ENCODE measurements around the gene INSR.
"Not testable (repeated sequence)": the region's sequence is repeated elsewhere in the genome, so short reads cannot be mapped to it uniquely, and the experiment has no call there.

The INSR gene

DNA sequence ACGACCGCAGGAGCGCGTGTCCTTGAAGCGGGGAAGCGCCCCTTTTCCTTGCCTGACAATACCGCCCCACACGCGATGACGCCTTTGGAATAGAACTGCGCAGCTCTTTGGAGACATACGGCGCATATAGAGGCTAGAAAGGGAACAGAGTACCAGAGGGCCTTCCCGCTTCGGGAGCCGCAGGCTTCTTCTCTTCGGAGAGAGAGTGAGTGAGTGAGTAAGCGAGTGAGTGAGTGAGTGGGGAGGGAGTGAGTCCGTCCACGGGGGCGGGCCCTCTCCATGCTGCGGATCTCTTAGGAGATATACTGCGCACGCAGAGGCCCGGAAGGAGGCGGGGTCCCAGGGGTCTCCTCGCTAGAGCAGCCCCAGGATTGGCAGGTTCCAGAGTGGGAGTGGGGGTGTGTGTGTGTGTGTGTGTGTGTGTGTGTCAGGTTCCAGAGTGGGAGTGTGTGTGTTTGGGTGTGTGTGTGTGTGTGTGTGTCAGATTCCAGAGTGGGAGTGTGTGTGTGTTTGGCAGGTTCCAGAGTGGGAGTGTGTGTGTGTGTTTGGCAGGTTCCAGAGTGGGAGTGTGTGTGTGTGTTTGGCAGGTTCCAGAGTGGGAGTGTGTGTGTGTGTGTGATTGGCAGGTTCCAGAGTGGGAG is 97.0 kb downstream of the INSR start:
- peak; percentile 87 to 92 (median 88) for DNase-seq (ENCODE audit: low read depth in 2 of 3, low spot score in 1 of 3)

DNA sequence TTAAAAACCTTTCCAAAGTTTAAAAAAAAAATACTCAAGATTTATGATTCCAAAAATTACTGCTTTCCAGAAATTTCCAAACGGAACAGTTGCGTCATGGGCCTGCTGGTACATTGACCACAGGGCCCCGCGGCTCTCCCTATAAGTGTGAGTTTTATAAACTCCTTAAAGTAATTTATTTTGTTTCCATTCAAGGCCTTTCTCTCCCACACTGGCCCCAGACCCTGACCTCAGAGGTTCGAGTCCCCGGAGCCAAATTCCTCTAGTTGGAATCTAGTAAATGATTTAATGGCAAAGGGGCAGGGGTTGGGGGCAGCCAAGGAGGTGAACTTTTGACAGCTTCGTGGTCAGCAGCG is 97.5 kb downstream of the INSR start:
- no peak for DNase-seq (ENCODE audit: low read depth in 2 of 3, low spot score in 1 of 3)

DNA sequence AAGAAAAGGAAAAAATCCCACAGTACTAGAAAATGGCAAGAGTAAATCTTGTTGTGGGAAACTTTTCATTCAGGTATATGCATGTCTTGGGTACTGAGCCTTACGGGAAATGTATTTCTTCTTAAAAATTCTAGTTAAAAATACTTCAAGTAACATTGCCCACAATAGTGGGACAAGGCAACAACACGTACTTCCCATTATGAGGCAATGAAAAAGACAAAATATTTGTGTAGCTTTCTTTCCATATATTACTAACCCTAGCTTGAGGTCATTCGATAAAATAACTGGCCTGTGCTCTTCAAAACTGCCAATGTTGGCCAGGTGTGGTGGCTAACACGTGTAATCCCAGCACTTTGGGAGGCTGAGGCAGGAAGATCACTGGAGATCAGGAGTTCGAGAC is 99.2 kb downstream of the INSR start:
- no peak for DNase-seq (ENCODE audit: low read depth in 2 of 3, low spot score in 1 of 3)

DNA sequence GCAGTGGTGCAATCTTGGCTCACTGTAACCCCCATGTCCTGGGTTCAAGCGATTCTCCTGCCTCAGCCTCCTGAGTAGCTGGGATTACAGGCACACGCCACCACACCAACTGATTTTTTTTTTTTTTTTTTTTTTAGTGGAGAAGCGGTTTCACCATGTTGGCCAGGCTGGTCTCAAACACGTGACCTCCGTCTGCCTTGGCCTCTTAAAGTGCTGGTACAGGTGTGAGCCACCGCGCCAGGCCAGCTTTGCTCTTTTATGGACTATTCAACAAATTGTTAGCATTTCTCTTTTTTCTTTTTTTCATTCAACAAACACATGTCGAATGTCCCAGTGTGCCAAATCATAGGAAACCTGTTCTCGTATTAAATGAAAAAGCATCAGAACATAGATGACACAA is 99.6 kb downstream of the INSR start:
- no peak for DNase-seq (ENCODE audit: low read depth in 2 of 3, low spot score in 1 of 3)

DNA sequence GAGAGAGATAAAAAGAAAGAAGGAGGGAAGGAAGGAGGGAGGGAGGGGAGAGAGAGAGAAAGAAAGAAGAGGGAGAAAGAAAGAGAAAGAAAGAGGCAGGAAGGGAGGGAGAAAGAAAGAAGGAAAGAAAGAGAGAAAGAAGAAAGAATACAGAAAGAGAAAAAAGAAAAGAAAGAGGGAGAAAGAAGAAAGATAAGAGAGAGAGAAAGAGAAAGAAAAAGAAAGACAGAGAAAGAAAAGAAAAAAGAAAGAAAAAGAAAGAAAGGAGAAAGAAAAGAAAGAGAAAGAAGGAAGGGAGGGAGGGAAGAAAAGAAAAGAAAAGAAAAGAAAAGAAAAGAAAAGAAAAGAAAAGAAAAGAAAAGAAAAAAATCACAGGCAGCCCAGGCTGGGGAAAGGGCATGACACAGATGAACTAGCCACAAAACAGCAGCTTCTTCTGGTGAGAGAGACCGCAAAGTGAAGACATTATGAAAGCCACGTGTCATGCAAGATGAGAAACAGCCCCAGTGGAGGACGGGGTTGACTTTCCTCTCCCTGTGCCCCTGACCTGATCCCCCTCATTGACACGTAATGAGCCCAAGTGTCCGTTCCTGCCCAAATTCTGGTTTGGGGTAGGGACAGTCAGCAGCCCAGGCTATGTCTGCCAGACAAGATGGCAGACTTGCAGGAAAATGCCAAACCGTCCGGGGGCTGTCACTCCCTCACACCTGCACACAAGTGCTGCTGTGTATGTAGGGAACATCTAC is 102.1 kb downstream of the INSR start:
- DNase-seq (ENCODE audit: low read depth in 2 of 3, low spot score in 1 of 3): no peak

DNA sequence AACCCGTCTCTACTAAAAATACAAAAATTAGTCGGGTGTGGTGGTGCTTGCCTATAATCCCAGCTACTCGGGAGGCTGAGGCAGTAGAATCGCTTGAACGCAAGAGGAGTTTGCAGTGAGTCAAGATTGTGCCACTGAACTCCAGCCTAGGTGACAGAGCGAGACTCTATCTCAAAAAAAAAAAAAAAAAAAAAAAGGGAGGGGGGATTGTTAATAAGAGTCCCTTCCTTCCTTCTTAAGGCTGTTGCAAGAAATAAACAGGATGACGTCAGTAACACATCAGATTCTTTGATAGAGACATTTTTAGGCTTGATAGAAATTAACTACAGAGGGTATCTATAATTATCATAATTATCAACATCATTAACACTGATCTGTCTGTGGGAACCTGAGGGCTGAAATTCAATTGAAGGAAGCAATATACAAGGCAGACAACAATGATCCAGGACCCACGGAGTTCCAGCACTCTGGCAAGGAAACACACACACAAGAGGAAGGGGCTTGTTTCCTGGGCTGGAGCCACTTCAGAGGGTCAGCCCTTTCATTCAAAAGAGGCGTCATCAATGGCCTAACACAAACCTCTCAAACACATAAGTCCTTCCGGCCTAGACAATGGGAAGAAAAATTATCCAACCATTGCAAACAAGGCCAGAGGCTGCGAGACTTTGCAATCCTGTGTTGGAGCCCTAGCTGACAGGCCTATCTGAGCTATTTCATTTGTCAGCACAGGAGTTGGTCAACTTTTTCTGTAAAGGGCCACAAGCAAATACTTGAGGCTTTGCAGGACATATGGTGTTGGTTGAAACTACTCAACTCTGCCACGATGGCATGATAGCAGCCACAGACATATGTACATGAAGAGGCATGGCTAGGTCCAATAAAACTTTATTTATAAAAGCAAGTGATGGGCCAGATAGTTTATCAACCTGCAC is 105.2 kb downstream of the INSR start:
- no peak for DNase-seq (ENCODE audit: low read depth in 2 of 3, low spot score in 1 of 3)

DNA sequence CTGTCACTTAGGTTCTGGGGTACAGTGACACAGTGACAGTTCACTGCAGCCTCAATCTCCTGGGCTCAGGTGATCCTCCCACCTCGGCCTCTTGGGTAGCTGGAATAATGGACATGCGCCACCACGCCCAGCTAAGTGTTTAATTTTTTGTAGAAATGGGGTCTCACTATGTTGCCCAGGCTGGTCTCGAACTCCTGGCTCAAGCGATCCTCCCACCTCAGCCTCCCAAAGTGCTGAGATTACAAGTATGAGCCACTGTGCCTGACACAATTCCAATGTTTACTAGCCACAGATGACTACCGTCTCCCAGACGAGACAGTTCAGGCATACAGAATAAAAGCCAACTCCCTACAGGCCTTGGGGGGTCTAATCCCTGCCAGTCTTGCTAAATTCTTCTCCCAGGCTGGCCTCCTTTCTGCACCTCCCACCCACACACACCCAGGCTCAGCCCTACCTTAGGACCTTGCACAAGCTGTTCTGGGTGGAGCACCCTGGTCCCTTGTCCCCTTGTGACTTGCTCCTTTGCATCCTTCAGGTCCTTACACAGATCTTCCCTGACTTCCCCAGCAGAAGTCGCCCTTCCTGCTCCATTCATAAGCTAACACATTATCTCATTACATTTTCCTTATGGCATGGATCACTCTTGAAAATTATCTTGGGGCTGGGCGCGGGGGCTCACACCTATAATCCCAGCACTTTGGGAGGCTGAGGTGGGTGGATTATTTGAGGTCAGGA is 106.4 kb downstream of the INSR start:
- no peak for DNase-seq (ENCODE audit: low read depth in 2 of 3, low spot score in 1 of 3)

DNA sequence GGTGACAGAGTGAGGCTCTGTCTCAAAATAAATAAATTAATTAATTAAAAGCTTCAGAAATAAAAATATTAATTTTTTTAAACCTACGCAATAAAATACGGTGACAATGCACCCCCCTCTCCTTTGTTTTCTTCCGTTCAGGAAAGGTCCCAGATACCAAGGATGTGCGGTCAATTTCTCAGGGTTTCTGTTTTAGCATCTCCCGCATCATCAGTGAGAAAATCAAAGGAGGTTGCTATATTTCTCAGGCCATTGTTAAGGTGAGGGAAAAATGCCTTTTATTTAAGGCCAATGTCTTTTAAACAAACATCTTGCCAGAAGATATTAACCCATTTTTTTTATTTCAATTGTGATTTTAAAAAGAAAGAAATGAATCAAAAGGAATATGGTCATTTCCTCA is 111.7 kb downstream of the INSR start:
- no peak for DNase-seq (ENCODE audit: low read depth in 2 of 3, low spot score in 1 of 3)

DNA sequence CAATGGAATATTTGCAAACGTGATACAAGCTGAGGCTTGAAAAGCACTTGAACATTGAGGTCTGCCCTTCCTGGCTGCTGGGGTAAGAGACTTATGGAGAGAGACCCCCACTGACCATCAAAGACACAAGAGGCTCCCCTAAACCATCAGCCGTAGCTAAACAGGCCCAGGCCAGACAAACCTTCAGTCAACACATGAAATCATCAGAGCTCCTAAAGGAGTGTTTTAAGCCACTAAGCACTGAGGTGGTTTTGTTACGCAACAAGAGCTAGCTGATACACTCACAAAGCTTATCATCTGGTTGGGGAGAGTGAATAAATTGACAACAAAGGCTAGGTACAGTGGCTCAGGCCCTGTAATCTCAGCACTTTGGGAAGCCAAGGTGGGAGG is 114.3 kb downstream of the INSR start:
- no peak for DNase-seq (ENCODE audit: low read depth in 2 of 3, low spot score in 1 of 3)

DNA sequence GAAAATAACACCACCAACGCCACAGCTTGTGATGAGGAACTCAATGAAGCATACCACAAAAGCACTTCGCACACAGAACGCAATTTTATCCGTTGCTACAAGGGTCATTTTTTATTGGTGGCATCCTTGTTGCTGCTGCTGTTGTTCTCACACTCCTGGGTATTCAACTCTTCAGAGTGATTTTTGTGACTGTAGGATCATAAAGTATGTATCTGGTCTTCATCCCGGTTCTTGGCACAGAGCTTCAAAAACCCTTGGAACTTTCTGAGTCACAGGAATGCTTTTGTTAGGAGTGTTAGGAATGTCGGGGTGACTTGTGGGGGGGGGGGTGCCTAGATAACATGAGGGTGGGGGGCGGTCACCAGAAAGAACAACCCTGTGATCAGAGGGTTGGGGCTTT is 116.3 kb downstream of the INSR start:
- no peak for DNase-seq (ENCODE audit: low read depth in 2 of 3, low spot score in 1 of 3)

DNA sequence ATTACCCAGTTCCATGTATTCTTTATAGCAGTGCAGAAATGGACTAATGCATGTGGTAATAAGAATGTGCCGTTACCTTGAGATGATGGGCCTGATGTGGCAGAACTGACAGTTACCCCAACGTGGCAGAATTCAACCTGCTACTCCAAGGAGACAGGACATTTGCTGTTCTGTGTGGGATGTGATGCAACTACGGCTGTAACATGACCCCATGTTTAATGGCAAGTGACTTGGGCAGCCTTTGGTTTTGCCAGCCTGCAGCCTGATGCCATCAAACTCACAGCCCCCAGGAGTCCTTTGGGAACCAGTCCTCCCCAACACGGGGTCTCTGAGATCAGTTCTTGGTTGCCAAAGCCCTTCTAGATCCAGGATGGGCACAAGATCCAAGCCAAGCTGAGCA is 117.4 kb downstream of the INSR start:
- DNase-seq (ENCODE audit: low read depth in 2 of 3, low spot score in 1 of 3): no peak

DNA sequence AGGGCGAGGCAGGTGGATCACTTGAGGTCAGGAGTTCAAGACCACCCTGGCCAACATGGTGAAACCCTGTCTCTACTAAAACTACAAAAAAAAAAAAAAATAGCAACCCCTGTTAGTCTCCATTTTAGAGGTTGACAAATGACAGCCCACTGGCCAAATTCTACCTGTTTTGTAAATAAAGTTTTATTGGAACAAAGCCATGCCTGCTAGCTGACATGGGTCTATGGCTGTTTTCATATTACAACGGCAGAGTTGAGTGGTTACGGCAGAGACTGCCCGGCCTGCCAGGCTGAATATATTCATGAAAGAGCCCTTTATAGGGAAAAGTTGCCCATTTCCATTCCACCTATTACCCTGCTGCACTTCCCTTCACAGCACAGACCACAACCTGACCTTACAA is 121.4 kb downstream of the INSR start:
- DNase-seq (ENCODE audit: low read depth in 2 of 3, low spot score in 1 of 3): no peak

DNA sequence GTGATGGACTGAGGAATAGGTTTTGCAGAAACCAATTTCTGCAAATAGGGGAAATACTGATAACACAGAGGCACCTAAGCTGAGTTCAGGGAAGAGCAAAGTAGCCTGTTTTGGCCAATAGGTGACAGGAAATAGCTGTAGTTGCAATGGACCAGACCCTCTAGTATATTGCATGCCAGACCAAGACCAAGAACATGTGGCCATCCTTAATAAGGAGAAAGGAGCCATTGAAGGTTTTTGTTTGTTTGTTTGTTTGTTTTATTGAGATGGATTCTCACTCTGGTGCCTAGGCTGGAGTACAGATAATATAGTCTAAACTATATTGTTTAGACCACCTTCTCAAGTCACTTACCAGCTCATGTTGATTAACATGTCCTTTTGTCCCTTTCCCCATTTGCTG is 123.2 kb downstream of the INSR start:
- DNase-seq (ENCODE audit: low read depth in 2 of 3, low spot score in 1 of 3): no peak

DNA sequence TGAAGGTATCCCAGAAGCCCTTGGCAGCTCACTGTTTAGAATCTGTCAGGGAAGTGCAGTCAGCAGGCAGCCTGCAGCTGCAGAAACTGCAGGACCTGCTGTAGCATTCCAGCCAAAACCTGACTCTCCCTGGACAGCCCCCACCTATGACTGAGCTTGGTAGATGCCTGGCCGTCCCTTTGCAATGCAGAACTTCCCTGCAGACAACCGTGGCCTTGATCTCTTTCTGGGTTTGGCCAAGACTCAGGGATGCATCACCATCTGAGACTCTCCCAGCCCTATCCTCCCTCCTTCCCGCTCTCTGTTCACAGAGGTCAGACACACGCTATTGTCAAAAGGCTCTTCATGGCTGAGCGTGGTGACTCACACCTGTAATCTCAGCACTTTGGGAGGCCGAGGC is 125.3 kb downstream of the INSR start:
- DNase-seq (ENCODE audit: low read depth in 2 of 3, low spot score in 1 of 3): no peak

DNA sequence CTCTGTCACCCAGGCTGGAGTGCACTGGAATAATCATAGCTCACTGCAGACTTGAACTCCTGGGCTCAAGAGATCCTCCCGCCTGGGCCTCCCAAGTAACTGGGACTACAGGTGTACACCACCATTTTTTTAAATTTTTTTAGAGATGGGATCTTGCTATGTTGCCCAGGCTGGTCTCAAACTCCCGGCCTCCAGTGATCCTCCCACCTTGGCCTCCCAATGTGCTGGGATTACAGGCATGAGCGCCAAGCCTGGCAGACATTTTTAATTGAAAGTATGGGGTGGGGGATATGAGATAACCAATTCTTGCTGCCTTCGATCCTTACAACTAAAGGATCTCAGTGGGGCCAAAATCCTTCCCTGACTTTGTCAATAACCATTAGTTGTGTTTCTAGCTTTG is 132.9 kb downstream of the INSR start:
- no peak for DNase-seq (ENCODE audit: low read depth in 2 of 3, low spot score in 1 of 3)

DNA sequence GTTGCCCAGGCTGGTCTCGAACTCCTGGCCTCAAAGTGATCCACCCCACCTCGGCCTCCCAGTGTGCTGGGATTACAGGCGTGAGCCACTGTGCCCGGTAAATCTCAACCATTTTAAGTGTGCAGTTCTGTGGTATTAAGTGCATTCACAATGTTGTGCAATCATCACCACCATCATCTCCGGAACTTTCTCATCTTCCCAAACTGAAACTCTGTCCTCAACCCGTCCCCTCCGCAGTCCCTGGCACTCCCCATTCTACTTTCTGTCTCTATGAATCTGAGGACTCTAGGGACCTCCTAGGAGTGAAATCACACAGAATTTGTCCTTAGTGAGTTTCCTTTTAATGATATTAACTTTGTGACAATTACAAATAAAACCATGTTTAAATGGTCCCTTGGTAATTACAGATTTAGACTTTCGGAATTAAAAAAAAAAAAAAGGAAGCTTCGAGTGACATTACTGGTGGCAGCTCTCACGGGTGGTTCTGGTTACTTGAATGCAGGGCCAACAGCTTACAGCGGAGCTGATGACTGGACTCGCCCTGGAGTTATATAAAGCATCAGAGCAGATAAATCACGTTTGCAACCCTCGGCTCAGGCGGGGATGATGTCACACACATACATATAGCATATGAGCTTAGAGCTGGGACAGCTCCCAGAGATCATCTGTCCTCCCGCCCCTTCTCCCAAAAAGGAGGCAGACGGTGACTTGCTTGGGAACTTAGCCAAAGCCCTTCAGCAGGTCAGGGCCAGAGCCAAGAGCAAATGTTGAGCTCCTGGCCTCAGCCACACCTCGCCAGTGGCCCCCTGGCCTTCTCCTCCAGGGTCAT is 134.9 kb downstream of the INSR start:
- DNase-seq (ENCODE audit: low read depth in 2 of 3, low spot score in 1 of 3): no peak

DNA sequence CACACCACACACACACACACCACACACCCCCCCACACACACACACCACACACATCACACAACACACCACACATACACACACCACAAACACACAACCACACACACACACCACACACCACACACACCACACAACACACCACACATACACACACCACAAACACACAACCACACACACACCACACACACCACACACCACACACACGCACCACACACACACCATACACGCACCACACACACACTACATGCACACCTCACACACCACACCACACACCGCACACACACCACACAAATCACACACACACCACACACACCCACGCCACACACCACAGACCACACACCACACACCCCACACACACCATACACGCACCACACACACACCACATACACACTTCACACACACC is 141.2 kb downstream of the INSR start:
- DNase-seq (ENCODE audit: low read depth in 2 of 3, low spot score in 1 of 3): no peak

DNA sequence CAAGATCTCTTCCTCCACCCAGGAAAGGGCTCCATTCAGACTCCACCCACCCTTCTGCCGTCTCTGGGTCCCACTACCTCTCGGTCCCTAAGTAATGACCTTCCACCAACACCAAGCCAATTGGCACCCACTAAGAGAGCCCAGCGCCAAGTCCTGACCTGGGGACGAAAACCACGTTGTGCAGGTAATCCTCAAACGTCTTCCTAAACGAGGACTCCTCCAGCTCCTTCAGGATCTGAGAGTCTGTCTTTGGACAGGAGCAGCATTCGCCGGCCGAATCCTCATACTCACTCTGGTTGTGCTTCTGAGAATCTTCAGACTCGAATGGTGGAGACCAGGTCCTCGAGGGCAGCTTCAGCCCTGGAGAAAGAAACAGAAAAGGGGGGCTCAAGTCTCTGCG is 141.6 kb downstream of the INSR start:
- DNase-seq (ENCODE audit: low read depth in 2 of 3, low spot score in 1 of 3): no peak

DNA sequence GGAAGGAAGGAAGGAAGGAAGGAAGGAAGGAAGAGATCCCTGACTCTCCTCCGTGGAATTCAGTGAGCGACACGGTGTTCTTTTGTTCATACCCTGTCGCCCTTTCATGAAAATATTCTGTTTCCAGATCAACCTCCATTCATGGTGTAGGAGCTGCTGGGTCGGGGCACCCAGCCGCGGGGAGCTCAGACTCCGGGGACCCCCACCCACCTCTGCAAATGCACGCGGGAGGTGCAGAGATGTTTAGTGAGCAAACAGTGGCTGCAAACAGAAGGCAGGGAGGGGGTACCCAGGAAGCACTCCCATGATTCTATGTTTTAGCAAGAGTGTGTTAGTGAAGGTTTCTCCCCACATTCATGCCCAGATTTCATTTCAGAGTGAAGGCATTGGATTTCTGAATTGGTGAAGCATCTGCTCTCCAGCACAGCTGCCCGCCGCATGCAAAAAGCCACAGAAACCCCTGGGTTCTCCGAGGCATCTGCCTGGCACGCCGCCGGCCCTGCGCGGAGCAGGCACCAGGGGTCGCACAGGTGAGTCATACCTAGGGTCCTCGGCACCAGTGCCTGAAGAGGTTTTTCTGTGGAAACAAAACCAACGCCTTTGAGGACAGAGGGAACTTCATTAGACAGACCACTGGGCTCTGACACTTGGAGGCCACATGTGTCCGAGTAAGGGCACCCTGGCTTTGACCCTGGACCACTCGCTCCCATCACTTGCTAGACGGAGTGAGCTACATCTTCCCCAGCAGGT is 144.1 kb downstream of the INSR start:
- no peak for DNase-seq (ENCODE audit: low read depth in 2 of 3, low spot score in 1 of 3)

DNA sequence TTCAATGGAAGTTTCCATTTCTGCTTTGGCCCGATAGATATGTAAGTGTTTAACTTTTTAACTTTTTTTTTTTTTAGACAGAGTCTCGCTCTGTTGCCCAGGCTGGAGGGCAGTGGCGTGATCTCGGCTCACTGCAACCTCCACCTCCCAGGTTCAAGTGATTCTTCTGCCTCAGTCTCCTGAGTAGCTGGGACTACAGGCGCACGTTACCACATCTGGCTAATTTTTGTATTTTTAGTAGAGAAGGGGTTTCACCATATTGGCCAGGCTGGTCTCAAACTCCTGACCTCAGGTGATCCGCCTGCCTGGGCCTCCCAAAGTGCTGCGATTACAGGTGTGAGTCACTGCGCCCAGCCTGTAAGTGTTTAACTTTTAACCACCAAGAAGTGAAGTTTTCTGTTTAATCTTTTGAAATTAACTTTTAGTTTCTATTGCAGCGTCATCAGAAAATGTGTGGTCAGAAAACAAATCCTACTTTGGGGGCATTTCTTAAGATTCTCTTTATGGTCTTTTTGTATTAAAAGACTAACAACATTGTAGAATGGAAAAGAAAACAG is 147.0 kb downstream of the INSR start:
- DNase-seq (ENCODE audit: low read depth in 2 of 3, low spot score in 1 of 3): not testable (repeated sequence)
